ENCODE measurements around the gene ANGPT4.

DNA sequence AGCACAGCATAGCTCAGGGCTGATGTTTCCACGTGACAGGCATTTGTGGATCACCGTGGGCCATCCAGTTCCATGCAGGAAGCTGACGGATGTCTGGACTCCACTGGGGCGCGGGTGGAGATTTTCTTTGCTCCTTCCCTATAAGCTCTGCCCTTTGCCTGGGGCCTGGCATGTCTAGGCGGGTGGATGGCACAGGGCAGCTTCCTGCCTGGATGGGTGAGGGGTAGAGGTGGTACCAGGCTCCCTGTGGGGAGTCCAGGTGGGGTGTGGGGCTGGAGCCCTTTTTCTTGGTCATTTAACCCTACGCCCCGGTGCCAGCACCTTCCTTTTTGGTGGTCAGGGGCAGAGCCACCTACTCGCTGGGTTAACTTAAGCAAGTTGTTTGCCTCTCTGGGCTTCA lies 72.2 kb downstream of the ANGPT4 start:
- TF ChIP-seq, protein P1, sequence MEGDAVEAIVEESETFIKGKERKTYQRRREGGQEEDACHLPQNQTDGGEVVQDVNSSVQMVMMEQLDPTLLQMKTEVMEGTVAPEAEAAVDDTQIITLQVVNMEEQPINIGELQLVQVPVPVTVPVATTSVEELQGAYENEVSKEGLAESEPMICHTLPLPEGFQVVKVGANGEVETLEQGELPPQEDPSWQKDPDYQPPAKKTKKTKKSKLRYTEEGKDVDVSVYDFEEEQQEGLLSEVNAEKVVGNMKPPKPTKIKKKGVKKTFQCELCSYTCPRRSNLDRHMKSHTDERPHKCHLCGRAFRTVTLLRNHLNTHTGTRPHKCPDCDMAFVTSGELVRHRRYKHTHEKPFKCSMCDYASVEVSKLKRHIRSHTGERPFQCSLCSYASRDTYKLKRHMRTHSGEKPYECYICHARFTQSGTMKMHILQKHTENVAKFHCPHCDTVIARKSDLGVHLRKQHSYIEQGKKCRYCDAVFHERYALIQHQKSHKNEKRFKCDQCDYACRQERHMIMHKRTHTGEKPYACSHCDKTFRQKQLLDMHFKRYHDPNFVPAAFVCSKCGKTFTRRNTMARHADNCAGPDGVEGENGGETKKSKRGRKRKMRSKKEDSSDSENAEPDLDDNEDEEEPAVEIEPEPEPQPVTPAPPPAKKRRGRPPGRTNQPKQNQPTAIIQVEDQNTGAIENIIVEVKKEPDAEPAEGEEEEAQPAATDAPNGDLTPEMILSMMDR (IDR thresholded peaks at IDR 0.05) = no peak
- TF ChIP-seq POLR2A (IDR thresholded peaks at IDR 0.05) (no peak), EP300 (IDR thresholded peaks at IDR 0.05) (no peak)

All from tibial nerve (tissue), 4 donors.